Tibial nerve (tissue), 4 donors: Measurements from ENCODE around the gene BAZ2B.

Experiments used
- CTCF ChIP-seq, 5 experiments: fragments of 200-600 bp in 3 of 5; fragments of 450-650 bp in 2 of 5; sonication (generic) in 3 of 5; IDR thresholded peaks; one replicate each; pipeline ENCODE4 v1.5.1; 2016 to 2019; ENCODE audit warnings: antibody characterized with exemption in 5 of 5, mild to moderate bottlenecking in 3 of 5, moderate library complexity in 2 of 5
- EP300 ChIP-seq, 2 donors: sonication (generic); formaldehyde crosslinking; IDR thresholded peaks; one replicate each; pipeline ENCODE4 v1.6.1; 2017; ENCODE audit warnings: antibody characterized with exemption in 2 of 2, mild to moderate bottlenecking in 1 of 2
- POLR2A ChIP-seq, 2 donors: fragments of 450-650 bp; IDR thresholded peaks; one replicate each; pipeline ENCODE4 v1.6.1; 2017; ENCODE audit warnings: antibody characterized with exemption in 2 of 2, mild to moderate bottlenecking in 2 of 2, moderate library complexity in 2 of 2

- no peak for TF ChIP-seq CTCF (IDR thresholded peaks at IDR 0.05)
- TF ChIP-seq POLR2A (IDR thresholded peaks at IDR 0.05), result no peak
- no peak for TF ChIP-seq EP300 (IDR thresholded peaks at IDR 0.05)
Measured at GRCh38 chr2:159468257-159468656, 148.1 kb downstream of the BAZ2B start.
